Left lung (tissue), 10 donors: ENCODE results near the gene TMEM135. TPM values are rescaled to one million over a fixed set of nuclear protein-coding genes. Genes with fewer than 3 reads are reported as not detected.
"Not testable (repeated sequence)": the region's sequence is repeated elsewhere in the genome, so short reads cannot be mapped to it uniquely, and the experiment has no call there.

Experiments
- ATAC-seq: fragments of 200-7000 bp; cut with Tn5 transposase; one replicate; pipeline ENCODE4 v1.9.1; 2020; ENCODE audit warnings: moderate library complexity
- DNase-seq, 4 donors: peaks; one replicate each; pipeline ENCODE4 v3.0.0-alpha.2; 2013 to 2020
- H3K27ac ChIP-seq, 2 donors: fragments of 200-600 bp; sonication (generic) in 1 of 2; one replicate each; pipeline versions ENCODE4 v1.5.0 to v1.8.0; 2020 to 2021
- H3K27me3 ChIP-seq, 2 donors: fragments of 200-600 bp; sonication (generic) in 1 of 2; one replicate each; pipeline versions ENCODE4 v1.5.0 to v1.8.0; 2020 to 2021
- H3K36me3 ChIP-seq, 2 donors: fragments of 200-600 bp; sonication (generic) in 1 of 2; one replicate each; pipeline versions ENCODE4 v1.5.0 to v1.8.0; 2020 to 2021
- H3K4me1 ChIP-seq, 2 donors: fragments of 200-600 bp; one replicate each; pipeline ENCODE4 v1.8.0; 2021
- H3K4me3 ChIP-seq, 2 donors: fragments of 200-600 bp; sonication (generic) in 1 of 2; one replicate each; pipeline versions ENCODE4 v1.5.0 to v1.8.0; 2020 to 2021; ENCODE audit warnings: mild to moderate bottlenecking in 1 of 2
- H3K9me3 ChIP-seq, 2 donors: fragments of 200-600 bp; sonication (generic) in 1 of 2; one replicate each; pipeline versions ENCODE4 v1.5.0 to v1.8.0; 2020 to 2021
- CTCF ChIP-seq, 2 donors: fragments of 200-600 bp; sonication (generic) in 1 of 2; IDR thresholded peaks; one replicate each; pipeline versions ENCODE4 v1.5.0 to v1.8.0; 2021; ENCODE audit warnings: antibody characterized with exemption in 2 of 2
- intact Hi-C, 2 donors: fragments of 100-400 bp; cut with DNase I; formaldehyde crosslinking; loops; one replicate each; pipeline versions ENCODE4 v1.11.2 to v1.14.2; 2022
- polyA plus RNA-seq, 6 donors: library from polyadenylated mRNA; unstranded; fragments of 120-200 nt; gene quantifications; one replicate each; pipeline ENCODE4 v1.2.1, GENCODE V29; 2013; ENCODE audit not compliant: insufficient read length in 6 of 6
- total RNA-seq, 2 donors: library from RNA; stranded (reverse); fragmentation: NEBNext Ultra II Directional; extraction: Animal tissue kit (Norgen Biotek cat#: 25700); gene quantifications; one replicate each; pipeline ENCODE4 v1.2.1, GENCODE V29; 2021
- donor health status: DM: no; HTN: yes; CAD: no.
- donor health status: DM: no; HTN: no; CAD: no.

Gene TMEM135
- total and polyA plus RNA-seq, 8 donors: 21.3 to 33.4 (median 27.2) TPM

DNA sequence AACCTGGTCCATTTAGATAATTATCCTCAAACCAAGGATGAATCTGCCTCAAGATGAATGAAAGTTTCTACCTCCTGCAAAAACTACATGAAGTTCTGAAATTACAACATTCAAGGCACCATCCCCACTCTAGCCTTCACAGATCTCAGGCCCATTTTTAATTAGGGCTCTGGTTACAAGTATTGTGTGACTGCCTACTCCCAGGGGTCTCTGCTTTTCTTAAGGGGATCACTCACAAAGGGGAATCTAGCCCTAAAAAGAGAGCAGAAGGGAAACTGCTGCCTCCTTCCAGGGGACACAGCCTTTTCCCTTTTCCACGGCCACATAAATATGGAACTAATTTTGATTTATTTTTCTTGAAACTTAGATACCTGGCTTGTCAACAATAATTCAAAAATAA lies 17.4 kb upstream of the TMEM135 start:
- no peak for TF ChIP-seq CTCF (IDR thresholded peaks at IDR 0.05)
- no peak overlapping the region for H3K4me3 ChIP-seq
- no peaks in the 10 kb centered on the region for H3K36me3 ChIP-seq
- intact Hi-C loops: no loop called here
- ATAC-seq: no peak
- no peak for DNase-seq
- H3K4me1 ChIP-seq: no peaks in the 10 kb centered on the region
- H3K27me3 ChIP-seq: no peaks in the 10 kb centered on the region
- H3K9me3 ChIP-seq: no peaks in the 10 kb centered on the region
- peak overlapping the region in 1 of 2 donors; percentile 61 for H3K27ac ChIP-seq

DNA sequence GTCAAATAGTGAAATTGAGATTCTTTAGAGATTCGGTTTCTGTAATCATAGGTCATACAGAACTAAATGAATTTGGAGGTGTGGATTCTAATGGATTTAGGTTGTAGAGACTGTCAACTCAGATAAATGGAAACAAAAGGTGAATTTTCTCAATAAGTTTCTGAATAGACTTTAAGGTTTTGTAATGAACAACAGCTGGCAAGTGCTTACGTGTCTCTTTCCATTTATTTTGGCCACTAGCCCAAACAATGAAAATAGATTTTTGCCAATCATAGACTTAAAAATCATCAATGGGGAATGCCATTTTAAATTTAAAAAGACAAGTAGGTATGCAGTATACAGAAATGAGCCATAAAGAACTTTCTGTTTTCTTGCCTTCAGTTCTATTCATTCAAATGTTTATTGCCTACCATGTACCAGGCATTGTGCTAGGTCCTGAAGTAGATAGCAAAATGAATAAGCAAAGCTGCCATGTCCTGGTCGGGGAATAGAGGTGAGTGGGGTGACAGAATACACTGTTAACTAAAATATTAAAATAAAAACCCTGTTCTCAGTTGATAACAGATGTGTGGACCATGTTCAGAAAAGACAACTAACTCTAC lies 16.9 kb upstream of the TMEM135 start:
- intact Hi-C loops: no loop called here
- Histone ChIP-seq H3K4me3 (no peak overlapping the region), H3K4me1 (no peaks in the 10 kb centered on the region), H3K9me3 (no peaks in the 10 kb centered on the region), H3K36me3 (no peaks in the 10 kb centered on the region), H3K27me3 (no peaks in the 10 kb centered on the region), H3K27ac (no peak overlapping the region)
- no peak for ATAC-seq
- no peak for TF ChIP-seq CTCF (IDR thresholded peaks at IDR 0.05)
- no peak for DNase-seq

- no peak for DNase-seq
- intact Hi-C loops: no loop called here
- no peak for ATAC-seq
- H3K27ac ChIP-seq: no peak overlapping the region
- TF ChIP-seq CTCF (IDR thresholded peaks at IDR 0.05): no peak
- H3K27me3 ChIP-seq: no peaks in the 10 kb centered on the region
- H3K36me3 ChIP-seq: no peaks in the 10 kb centered on the region
- no peaks in the 10 kb centered on the region for H3K9me3 ChIP-seq
- no peaks in the 10 kb centered on the region for H3K4me1 ChIP-seq
- H3K4me3 ChIP-seq: no peak overlapping the region
These were observed 15.5 kb upstream of the TMEM135 start for GRCh38 chr11:87022254-87022653.

GRCh38 chr11:87022738-87023137 lies 15.0 kb upstream of the TMEM135 start:
- H3K27ac ChIP-seq: no peak overlapping the region
- no peaks in the 10 kb centered on the region for H3K36me3 ChIP-seq
- H3K9me3 ChIP-seq: no peaks in the 10 kb centered on the region
- H3K4me1 ChIP-seq: no peaks in the 10 kb centered on the region
- no peak for DNase-seq
- no peak for TF ChIP-seq CTCF (IDR thresholded peaks at IDR 0.05)
- H3K4me3 ChIP-seq: no peak overlapping the region
- no peak for ATAC-seq
- no peaks in the 10 kb centered on the region for H3K27me3 ChIP-seq
- intact Hi-C loops: no loop called here

DNA sequence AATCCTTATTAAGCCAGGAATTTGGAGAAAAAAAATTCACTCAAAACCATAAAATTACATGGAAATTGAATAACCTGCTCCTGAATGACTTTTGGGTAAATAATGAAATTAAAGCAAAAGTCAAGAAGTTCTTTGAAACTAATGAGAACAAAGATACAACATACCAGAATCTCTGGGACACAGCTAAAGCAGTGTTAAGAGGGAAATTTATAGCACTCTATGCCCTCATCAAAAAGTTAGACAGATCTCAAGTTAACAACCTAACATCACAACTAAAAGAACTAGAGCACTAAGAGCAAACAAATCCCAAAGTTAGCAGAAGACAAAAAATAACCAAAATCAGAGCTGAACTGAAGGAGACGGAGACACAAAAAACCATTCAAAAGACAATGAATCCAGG lies 11.3 kb upstream of the TMEM135 start:
- H3K4me3 ChIP-seq, H3K27ac ChIP-seq, DNase-seq, H3K9me3 ChIP-seq, ATAC-seq, intact Hi-C loops, H3K27me3 ChIP-seq, H3K4me1 ChIP-seq, H3K36me3 ChIP-seq: not testable (repeated sequence)

DNA sequence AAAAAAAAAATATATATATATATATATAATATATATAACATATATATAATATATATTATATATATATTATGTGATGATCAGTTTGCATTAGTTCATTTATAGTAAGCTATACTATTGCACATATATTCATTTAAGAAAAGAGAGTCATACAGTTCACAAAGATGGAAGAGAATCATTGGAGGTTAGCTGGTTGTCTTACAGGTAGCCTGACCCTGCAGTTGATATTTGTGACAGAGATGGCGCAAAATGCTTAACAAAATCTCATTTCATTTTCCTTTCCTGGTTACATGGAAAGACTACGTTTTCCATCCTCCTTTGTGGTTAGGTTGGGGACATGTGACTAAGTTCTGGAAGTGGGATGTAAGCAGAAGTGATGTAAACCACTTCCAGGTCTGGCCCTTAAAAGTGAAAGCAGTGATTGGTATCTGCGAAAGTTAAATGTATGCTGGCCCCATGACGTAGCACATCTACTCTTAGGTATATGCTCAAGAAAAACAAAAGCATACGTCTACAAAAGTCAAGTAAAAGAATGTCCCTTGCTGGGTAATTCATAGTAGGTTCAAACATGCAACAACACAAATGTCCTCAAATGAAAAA lies 7.2 kb upstream of the TMEM135 start:
- Histone ChIP-seq H3K9me3 (no peaks in the 10 kb centered on the region), H3K27me3 (no peaks in the 10 kb centered on the region), H3K4me3 (no peak overlapping the region), H3K36me3 (no peaks in the 10 kb centered on the region), H3K27ac (no peak overlapping the region), H3K4me1 (no peaks in the 10 kb centered on the region)
- intact Hi-C loops: no loop called here
- ATAC-seq (no peak), DNase-seq (no peak)
- TF ChIP-seq CTCF (IDR thresholded peaks at IDR 0.05): no peak
